Caco-2 (cell line): ENCODE measurements around the gene PVRIG. TPM values are rescaled to one million over a fixed set of nuclear protein-coding genes. Genes with fewer than 3 reads are reported as not detected.
"Not testable (repeated sequence)": the region's sequence is repeated elsewhere in the genome, so short reads cannot be mapped to it uniquely, and the experiment has no call there.

ENCODE experiments used
- BruUV-seq: library from RNA; stranded (reverse); fragments of 400-500 nt; replicated peaks from 2 replicates; lab custom pipeline; 2021; lab: Mats Ljungman, UMichigan
- CTCF ChIA-PET: fragments of 300-600 bp; sonication (Branson Sonifier 250); formaldehyde crosslinking; loops from one replicate; lab custom pipeline; 2022; ENCODE audit warnings: antibody characterized with exemption; lab: Charles Lee
- POLR2A ChIA-PET: fragments of 300-600 bp; sonication (Branson Sonifier 250); formaldehyde crosslinking; loops from one replicate; lab custom pipeline; 2022; ENCODE audit warnings: antibody characterized with exemption; lab: Charles Lee
- DNase-seq, 2 experiments: peaks; one replicate each; pipeline versions ENCODE4 v3.0.0 to v3.0.0-alpha.2; 2020 to 2022
- H3K27me3 ChIP-seq: replicated peaks from 2 replicates; pipeline ENCODE4 v1.6.0; 2011; ENCODE audit warnings: low read length; ENCODE audit not compliant: control insufficient read depth, insufficient read depth
- H3K36me3 ChIP-seq: 2 replicates; pipeline ENCODE4 v1.5.1; 2011; ENCODE audit warnings: low read length; ENCODE audit not compliant: control insufficient read depth, insufficient read depth
- H3K4me1 ChIP-seq: fragments of 250-450 bp; sonication (Bioruptor Pico); 2 replicates; pipeline ENCODE4 v1.5.1; 2020; ENCODE audit warnings: mild to moderate bottlenecking
- H3K4me3 ChIP-seq: 2 replicates; pipeline ENCODE4 v1.5.1; 2011; ENCODE audit warnings: low read depth, mild to moderate bottlenecking, control low read depth, low read length
- H3K9me3 ChIP-seq: fragments of 250-450 bp; sonication (Bioruptor Pico); 2 replicates; pipeline ENCODE4 v1.5.1; 2020; ENCODE audit warnings: mild to moderate bottlenecking, moderate library complexity
- H3K27ac Mint-ChIP-seq: one replicate; pipeline ENCODE4 v1.8.0; 2022; ENCODE audit warnings: mixed read lengths; ENCODE audit not compliant: unreplicated experiment
- H3K27me3 Mint-ChIP-seq: one replicate; pipeline ENCODE4 v1.8.0; 2022; ENCODE audit warnings: mixed read lengths; ENCODE audit not compliant: insufficient read depth, unreplicated experiment
- H3K36me3 Mint-ChIP-seq: one replicate; pipeline ENCODE4 v1.8.0; 2022; ENCODE audit warnings: mild to moderate bottlenecking, mixed read lengths; ENCODE audit not compliant: insufficient read depth, unreplicated experiment
- H3K4me1 Mint-ChIP-seq: one replicate; pipeline ENCODE4 v1.8.0; 2022; ENCODE audit warnings: low read depth, mixed read lengths; ENCODE audit not compliant: unreplicated experiment
- H3K4me3 Mint-ChIP-seq: one replicate; pipeline ENCODE4 v1.8.0; 2022; ENCODE audit warnings: mild to moderate bottlenecking, moderate library complexity, mixed read lengths; ENCODE audit not compliant: unreplicated experiment
- H3K9me3 Mint-ChIP-seq: one replicate; pipeline ENCODE4 v1.8.0; 2022; ENCODE audit warnings: mixed read lengths; ENCODE audit not compliant: unreplicated experiment
- CTCF ChIP-seq, 2 experiments: fragments of 200-600 bp in 1 of 2; IDR thresholded peaks; 1 replicate in 1 of 2; 2 replicates in 1 of 2; pipeline versions ENCODE4 v1.5.1 to v1.8.0; 2011 to 2022; ENCODE audit warnings: antibody characterized with exemption in 1 of 2, control low read depth in 1 of 2, inconsistent platforms in 1 of 2, low read depth in 1 of 2, low read length in 1 of 2, mild to moderate bottlenecking in 1 of 2, moderate library complexity in 1 of 2; ENCODE audit not compliant: insufficient read depth in 1 of 2, severe bottlenecking in 1 of 2, unreplicated experiment in 1 of 2
- intact Hi-C: fragments of 100-400 bp; cut with micrococcal nuclease; formaldehyde crosslinking; loops from one replicate; pipeline ENCODE4 v1.10.0; 2022; ENCODE audit not compliant: unreplicated experiment
- total RNA-seq: library from RNA; stranded (reverse); gene quantifications from 2 replicates; pipeline ENCODE4 v1.2.3, GENCODE V29; 2022

Gene PVRIG
- total RNA-seq, 1 experiment from 2014 or later: not detected

GRCh38 chr7:100195222-100195621 is 24.5 kb upstream of the PVRIG start:
- Mint-ChIP-seq H3K9me3 (no peaks in the 10 kb centered on the region), H3K4me1 (peaks cover 7% of the 10 kb centered on the region), H3K27me3 (no peaks in the 10 kb centered on the region), H3K36me3 (peaks cover 5% of the 10 kb centered on the region), H3K4me3 (no peak overlapping the region), H3K27ac (no peak overlapping the region)
- intact Hi-C loops: no loop called here
- ChIA-PET POLR2A (no interaction called here), CTCF (no interaction called here)
- peaks cover 3% of the 10 kb centered on the region; the same call in 1 of the 2 replicates for H3K4me1 ChIP-seq
- no peaks in the 10 kb centered on the region for H3K27me3 ChIP-seq
- TF ChIP-seq CTCF (IDR thresholded peaks at IDR 0.05; ENCODE audit: insufficient read depth in 1 of 2, low read depth in 1 of 2, low read length in 1 of 2, severe bottlenecking in 1 of 2, unreplicated experiment in 1 of 2): no peak
- H3K4me3 ChIP-seq: no peak overlapping the region
- no TSS peak for BruUV-seq
- no peaks in the 10 kb centered on the region for H3K36me3 ChIP-seq
- no peaks in the 10 kb centered on the region for H3K9me3 ChIP-seq
- no peak for DNase-seq

GRCh38 chr7:100195901-100196322 is 23.8 kb upstream of the PVRIG start:
- not testable (repeated sequence) for H3K4me1 Mint-ChIP-seq

GRCh38 chr7:100198266-100198665 is 21.5 kb upstream of the PVRIG start:
- DNase-seq: no peak
- peaks cover 15% of the 10 kb centered on the region for H3K4me1 ChIP-seq
- no TSS peak for BruUV-seq
- Mint-ChIP-seq H3K4me1 (peaks cover 18% of the 10 kb centered on the region), H3K27me3 (no peaks in the 10 kb centered on the region), H3K9me3 (no peaks in the 10 kb centered on the region), H3K4me3 (no peak overlapping the region), H3K36me3 (peaks cover 5% of the 10 kb centered on the region), H3K27ac (no peak overlapping the region)
- no peak for TF ChIP-seq CTCF (IDR thresholded peaks at IDR 0.05; ENCODE audit: insufficient read depth in 1 of 2, low read depth in 1 of 2, low read length in 1 of 2, severe bottlenecking in 1 of 2, unreplicated experiment in 1 of 2)
- no peaks in the 10 kb centered on the region for H3K9me3 ChIP-seq
- no peak overlapping the region for H3K4me3 ChIP-seq
- ChIA-PET CTCF (no interaction called here), POLR2A (no interaction called here)
- no peaks in the 10 kb centered on the region for H3K27me3 ChIP-seq
- intact Hi-C loops: no loop called here
- H3K36me3 ChIP-seq: no peaks in the 10 kb centered on the region

More at GRCh38 chr7:100195901-100196322, 23.8 kb upstream of the PVRIG start:
- H3K27me3 Mint-ChIP-seq, POLR2A ChIA-PET, H3K4me3 ChIP-seq, H3K36me3 Mint-ChIP-seq, H3K9me3 ChIP-seq, intact Hi-C loops, H3K9me3 Mint-ChIP-seq, H3K4me3 Mint-ChIP-seq, H3K36me3 ChIP-seq, DNase-seq, H3K27me3 ChIP-seq, BruUV-seq, H3K27ac Mint-ChIP-seq, H3K4me1 ChIP-seq: not testable (repeated sequence)
- CTCF ChIA-PET: interaction anchor here (0.6 kb wide), 1 partner anchor 63 kb away, joined by 3 read pairs; no protein-coding TSS in a partner anchor
